ENCODE measurements around the gene NDUFB6. TPM values are rescaled to one million over a fixed set of nuclear protein-coding genes. Genes with fewer than 3 reads are reported as not detected.

Gene NDUFB6
- total and polyA plus RNA-seq, 10 of the 15 experiments (the other 5 are each of a cell fraction or from before 2014, with no cell fraction given), result 26.3 to 269 (median 61.4) TPM

GRCh38 chr9:32606811-32607210, 33.9 kb upstream of the NDUFB6 start:
- H3K27ac ChIP-seq (ENCODE audit: control insufficient read depth, insufficient read depth), result no peak overlapping the region
- H3K27me3 ChIP-seq (replicated peaks in 1 of 2; ENCODE audit: control insufficient read depth in 2 of 2, insufficient read depth in 2 of 2, low read length in 1 of 2), result no peaks in the 10 kb centered on the region; a peak in 1 of 4 replicates
- H3K36me3 ChIP-seq (ENCODE audit: control insufficient read depth in 2 of 2, insufficient read depth in 2 of 2, low read length in 1 of 2), result no peaks in the 10 kb centered on the region
- H3K9me3 ChIP-seq (replicated peaks; ENCODE audit: control insufficient read depth, insufficient read depth, low read length), result no peaks in the 10 kb centered on the region
- in situ Hi-C loops (cut with MboI) (no loop called here), intact Hi-C loops (cut with micrococcal nuclease; ENCODE audit: unreplicated experiment) (no loop called here)
- TF ChIP-seq ATF3 (IDR thresholded peaks at IDR 0.05; ENCODE audit: borderline replicate concordance, extremely low read depth, low read depth, low read length) (no peak), MEF2B (IDR thresholded peaks at IDR 0.05; ENCODE audit: partially characterized antibody, poor library complexity, severe bottlenecking) (no peak), POLR2AphosphoS5 (IDR thresholded peaks at IDR 0.05; ENCODE audit: low read length) (no peak), NFYA (IDR thresholded peaks at IDR 0.05; ENCODE audit: borderline replicate concordance, low read depth, low read length) (no peak), IRF3 (IDR thresholded peaks at IDR 0.05) (no peak)
- ChIA-PET RAD21 (ENCODE audit: unreplicated experiment) (no interaction called here), CTCF (interaction anchor here (1.6 to 4.1 kb wide), 3 partner anchors 10 to 26 kb away, joined by 4 to 21 read pairs (median 14); no protein-coding TSS in a partner anchor), SMC1A (ENCODE audit: uncharacterized antibody, unreplicated experiment) (no interaction called here), POLR2A (interaction anchor here (0.6 kb wide), 1 partner anchor 394 kb away, joined by 6 read pairs; no protein-coding TSS in a partner anchor)
- 0% methylated on average over 2 of the region's 2 CpGs for WGBS (ENCODE audit: insufficient coverage, insufficient replicate concordance, low lambda C conversion rate, missing lambda C conversion rate)
- DNase-seq (ENCODE audit: low read depth, low spot score) (no peak), FAIRE-seq (no peak), ATAC-seq (no peak)
- H3K79me2 ChIP-seq (ENCODE audit: control insufficient read depth, insufficient read depth, low read length), result no peaks in the 10 kb centered on the region
- H3K9ac ChIP-seq (ENCODE audit: control insufficient read depth, insufficient read depth, low read length), result no peak overlapping the region
- no peak overlapping the region for H3K4me3 ChIP-seq
- BruUV-seq (replicated peaks), result no TSS peak
- H3K4me2 ChIP-seq (ENCODE audit: control insufficient read depth, insufficient read depth), result no peak overlapping the region
- H4K20me1 ChIP-seq (ENCODE audit: control insufficient read depth, insufficient read depth), result no peaks in the 10 kb centered on the region
- H3K4me1 ChIP-seq (ENCODE audit: control insufficient read depth, insufficient read depth, low read length), result peaks cover 3% of the 10 kb centered on the region
- H2AFZ ChIP-seq (ENCODE audit: control insufficient read depth, low read depth, low read length), result no peak overlapping the region

Data from GM12878 (cell line).